Mesodermal cell (in vitro differentiated cells): ENCODE measurements around the gene GLI2. TPM values are rescaled to one million over a fixed set of nuclear protein-coding genes. Genes with fewer than 3 reads are reported as not detected.

Source experiments
- H3K27ac ChIP-seq: 2 replicates; pipeline ENCODE4 v1.7.0; 2013; ENCODE audit warnings: mild to moderate bottlenecking, low read depth, low read length, moderate library complexity; ENCODE audit not compliant: severe bottlenecking
- H3K36me3 ChIP-seq: 2 replicates; pipeline ENCODE4 v1.7.1; 2013; ENCODE audit warnings: mild to moderate bottlenecking, low read length, moderate library complexity; ENCODE audit not compliant: control insufficient read depth, insufficient read depth
- H3K4me1 ChIP-seq: one replicate; pipeline ENCODE4 v1.7.1; 2013; ENCODE audit warnings: mild to moderate bottlenecking, low read length; ENCODE audit not compliant: insufficient read depth, control insufficient read depth, poor library complexity, severe bottlenecking
- H3K4me3 ChIP-seq: 2 replicates; pipeline ENCODE4 v1.7.0; 2013; ENCODE audit warnings: low read length, control low read depth, mild to moderate bottlenecking; ENCODE audit not compliant: insufficient read depth, poor library complexity, severe bottlenecking; ENCODE audit errors: extremely low read depth
- H3K9me3 ChIP-seq: 2 replicates; pipeline ENCODE4 v1.7.1; 2013; ENCODE audit warnings: mild to moderate bottlenecking, low read length, moderate library complexity; ENCODE audit not compliant: control insufficient read depth
- WGBS, 2 experiments: methylation state at CpG; one replicate each; pipeline ENCODE4 v1.1.5; 2013; ENCODE audit warnings: missing lambda C conversion rate in 2 of 2; ENCODE audit not compliant: insufficient coverage in 2 of 2; 5-methylcytosine and 5-hydroxymethylcytosine counted together
- polyA plus RNA-seq, 2 experiments: library from polyadenylated mRNA; stranded (reverse); fragments of 50-300 nt; gene quantifications; one replicate each; pipeline ENCODE4 v1.2.3, GENCODE V29; 2013

The GLI2 gene
- 20.8 TPM for polyA plus RNA-seq (2013, experiment 1 of 2)
- 16.2 TPM for polyA plus RNA-seq (2013, experiment 2 of 2)

DNA sequence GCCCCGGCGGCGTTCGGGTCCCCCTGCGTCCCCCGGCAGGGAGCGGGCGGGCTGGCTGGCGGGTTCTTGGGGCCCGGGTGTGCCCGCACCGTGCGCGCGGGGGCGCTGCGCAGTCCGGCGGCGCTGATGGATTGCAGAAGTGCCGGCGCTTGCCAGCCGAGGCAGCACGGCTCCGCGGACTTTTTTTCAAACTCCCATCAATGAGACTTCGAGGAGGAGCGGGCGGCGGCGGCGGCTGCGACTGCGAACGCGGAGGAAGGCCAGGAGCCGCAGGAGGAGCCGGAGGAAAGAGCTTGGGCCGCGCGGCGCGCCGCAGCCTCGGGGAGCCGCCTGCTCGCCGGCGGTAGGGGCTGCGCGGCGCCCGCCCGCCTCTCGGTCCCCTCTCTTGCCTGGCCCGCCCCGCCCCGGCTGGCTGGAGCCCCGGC, at the start of gene GLI2:
Gene GLI2, plus strand, starts transcription at position 123 of the 425 bp plus-strand sequence. CDS start 61,453 bp downstream, outside the sequence.
- H3K4me3 ChIP-seq: peak within 1 kb of the TSS; percentile 93

DNA sequence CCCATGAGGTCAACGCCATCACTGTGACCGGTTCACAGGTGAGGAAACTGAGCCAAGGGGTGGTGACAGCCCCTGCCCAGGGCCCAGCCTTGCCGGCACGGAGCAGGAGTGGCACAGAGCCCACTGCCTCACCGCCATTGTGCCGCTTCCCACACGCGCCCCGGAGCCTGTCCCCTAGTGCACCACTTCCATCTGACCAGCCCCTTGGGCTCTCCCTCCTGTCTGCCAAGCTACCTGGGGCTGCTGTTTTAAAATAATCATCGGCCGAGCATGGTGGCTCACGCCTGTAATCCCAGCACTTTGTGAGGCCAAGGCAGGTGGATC, 49.7 kb upstream of the GLI2 start:
- WGBS, 2 experiments: 78 to 90% methylated on average over 10 to 12 of the region's 12 CpGs
- H3K27ac ChIP-seq: no peak overlapping the region
- no peaks in the 10 kb centered on the region for H3K36me3 ChIP-seq
- H3K4me1 ChIP-seq: peaks cover 7% of the 10 kb centered on the region
- no peaks in the 10 kb centered on the region for H3K9me3 ChIP-seq
- H3K4me3 ChIP-seq: no peak overlapping the region

More for the DNA sequence above, at the start of gene GLI2:
- peaks cover 5% of the 10 kb centered on the region for H3K36me3 ChIP-seq
- 0% methylated on average over 40 to 43 of the region's 59 CpGs for WGBS, 2 experiments
- no peaks in the 10 kb centered on the region for H3K9me3 ChIP-seq
- H3K27ac ChIP-seq: peak within 1 kb of the TSS; percentile 86
- peaks cover 51% of the 10 kb centered on the region for H3K4me1 ChIP-seq

DNA sequence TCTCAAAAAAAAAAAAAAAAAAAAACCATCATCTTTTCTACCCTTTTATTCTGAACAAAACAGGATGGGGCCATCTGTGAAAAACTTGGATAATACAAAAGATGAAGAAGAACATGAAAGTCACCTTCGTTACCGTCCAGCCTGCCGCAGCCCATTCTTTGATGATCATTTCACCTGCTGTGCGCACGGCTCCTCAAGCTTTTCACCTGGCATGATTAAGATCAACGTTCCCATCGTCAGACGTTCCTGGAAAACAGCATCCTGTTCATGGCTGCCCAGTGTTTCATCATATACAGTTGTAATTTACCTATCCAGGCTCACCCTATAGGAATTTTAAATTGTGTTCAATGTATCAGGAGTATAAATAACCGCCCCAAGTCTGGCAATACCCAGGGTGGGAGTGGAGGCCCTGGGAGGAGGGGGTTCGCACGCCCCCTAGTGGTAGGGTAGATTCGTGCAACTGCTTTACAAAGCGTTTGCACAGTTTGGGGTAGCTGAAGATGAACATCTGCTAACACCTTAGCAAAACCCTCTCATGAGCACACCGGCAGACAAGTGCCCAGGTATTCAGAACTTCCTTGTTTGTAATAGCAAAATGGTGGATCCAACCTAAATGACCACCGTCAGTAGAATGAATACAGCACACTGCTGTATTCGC, 49.0 kb upstream of the GLI2 start:
- no peak overlapping the region for H3K4me3 ChIP-seq
- H3K4me1 ChIP-seq: peaks cover 7% of the 10 kb centered on the region
- no peak overlapping the region for H3K27ac ChIP-seq
- H3K36me3 ChIP-seq: no peaks in the 10 kb centered on the region
- no peaks in the 10 kb centered on the region for H3K9me3 ChIP-seq
- 92% methylated on average over 12 to 13 of the region's 16 CpGs for WGBS, 2 experiments

DNA sequence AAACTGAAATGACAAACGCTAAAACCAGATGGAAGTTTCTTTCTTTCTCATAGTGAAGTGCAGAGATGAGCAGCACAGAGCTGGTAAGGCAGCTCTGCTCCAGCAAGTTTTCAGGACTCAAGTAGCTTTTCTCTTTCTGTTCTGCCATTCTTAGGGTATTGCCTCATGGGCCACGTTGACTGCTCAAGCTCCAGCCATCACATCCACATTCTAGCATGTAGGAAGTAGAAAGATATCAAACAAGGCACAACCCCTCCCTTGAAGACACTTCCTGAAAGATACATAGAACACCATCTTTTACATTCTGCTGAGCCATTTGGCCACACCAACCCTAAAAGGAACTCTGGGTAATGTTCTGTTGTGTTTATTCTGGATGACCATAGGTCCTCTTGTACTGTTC, 48.5 kb upstream of the GLI2 start:
- Histone ChIP-seq H3K4me3 (no peak overlapping the region), H3K9me3 (no peaks in the 10 kb centered on the region), H3K27ac (no peak overlapping the region), H3K36me3 (no peaks in the 10 kb centered on the region), H3K4me1 (peaks cover 9% of the 10 kb centered on the region)
- WGBS, 2 experiments: 73 to 78% methylated on average over 1 of the region's 2 CpGs

DNA sequence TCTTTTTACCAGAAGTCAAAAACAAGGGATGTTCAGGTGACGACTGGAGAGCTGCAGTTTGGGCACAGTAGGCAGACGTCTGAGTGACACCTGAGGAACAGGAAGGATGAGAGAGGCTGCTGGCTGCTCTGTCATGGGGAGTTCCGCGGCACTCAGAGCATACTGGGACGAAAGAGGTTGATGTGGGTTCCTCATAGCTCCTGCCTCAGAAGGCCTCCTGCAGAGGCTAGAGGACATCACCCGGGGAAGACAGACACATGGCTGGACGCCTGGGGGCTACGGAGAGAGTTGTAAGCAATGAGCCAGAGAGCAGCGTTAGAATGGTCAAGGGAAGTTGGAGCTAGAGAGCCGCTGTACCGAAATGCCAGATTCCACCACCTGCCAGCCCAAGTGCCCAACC, 45.1 kb upstream of the GLI2 start:
- Histone ChIP-seq H3K4me1 (peaks cover 16% of the 10 kb centered on the region), H3K36me3 (no peaks in the 10 kb centered on the region), H3K4me3 (no peak overlapping the region), H3K9me3 (no peaks in the 10 kb centered on the region), H3K27ac (no peak overlapping the region)
- WGBS, 2 experiments: 83 to 91% methylated on average over 10 to 11 of the region's 11 CpGs

DNA sequence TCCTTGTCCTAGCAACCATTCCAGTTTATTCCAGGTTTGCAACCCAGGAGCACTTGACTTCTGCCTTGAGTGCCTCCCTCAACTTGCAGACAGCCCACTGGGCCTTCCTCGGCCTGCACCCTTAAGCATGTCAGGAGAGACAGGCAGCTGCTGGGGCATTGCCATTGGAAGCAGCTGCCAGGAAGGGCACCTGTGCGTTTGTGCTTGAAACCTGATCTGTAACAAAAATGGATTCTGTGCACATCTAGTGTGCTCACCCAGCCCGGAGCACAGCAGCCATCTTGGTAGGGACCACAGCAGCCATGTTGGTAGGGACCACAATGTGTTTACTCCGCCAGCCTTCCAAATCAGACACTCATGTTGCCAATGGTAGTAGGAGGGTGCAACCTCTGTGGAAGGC, 44.3 kb upstream of the GLI2 start:
- Histone ChIP-seq H3K9me3 (no peaks in the 10 kb centered on the region), H3K4me3 (no peak overlapping the region), H3K27ac (no peak overlapping the region), H3K4me1 (peaks cover 22% of the 10 kb centered on the region), H3K36me3 (no peaks in the 10 kb centered on the region)
- WGBS, 2 experiments: 95% methylated on average over 3 to 4 of the region's 4 CpGs

DNA sequence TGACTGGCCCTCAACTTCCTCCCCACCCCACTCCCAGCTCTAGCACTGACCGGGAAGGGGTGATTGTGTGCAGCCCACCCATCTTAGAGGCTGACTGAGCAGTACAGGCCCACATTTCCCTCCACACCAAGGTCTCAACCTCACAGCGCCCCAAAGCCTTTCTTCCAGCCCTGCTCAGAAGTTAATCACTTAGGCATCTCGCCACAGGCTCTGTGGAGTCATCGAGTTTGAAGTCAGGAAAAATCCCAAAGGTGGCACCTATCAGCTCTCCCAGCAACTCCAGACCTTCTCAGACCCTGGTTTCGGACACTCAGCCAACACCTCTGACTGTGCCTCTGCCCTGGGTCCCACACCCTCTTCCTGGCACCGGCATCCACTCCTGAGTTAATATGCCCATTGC, 43.0 kb upstream of the GLI2 start:
- WGBS, 2 experiments: 92 to 99% methylated on average over 4 to 6 of the region's 6 CpGs
- peaks cover 22% of the 10 kb centered on the region for H3K4me1 ChIP-seq
- H3K4me3 ChIP-seq: no peak overlapping the region
- no peaks in the 10 kb centered on the region for H3K9me3 ChIP-seq
- H3K27ac ChIP-seq: peak overlapping the region; percentile 69
- H3K36me3 ChIP-seq: no peaks in the 10 kb centered on the region

DNA sequence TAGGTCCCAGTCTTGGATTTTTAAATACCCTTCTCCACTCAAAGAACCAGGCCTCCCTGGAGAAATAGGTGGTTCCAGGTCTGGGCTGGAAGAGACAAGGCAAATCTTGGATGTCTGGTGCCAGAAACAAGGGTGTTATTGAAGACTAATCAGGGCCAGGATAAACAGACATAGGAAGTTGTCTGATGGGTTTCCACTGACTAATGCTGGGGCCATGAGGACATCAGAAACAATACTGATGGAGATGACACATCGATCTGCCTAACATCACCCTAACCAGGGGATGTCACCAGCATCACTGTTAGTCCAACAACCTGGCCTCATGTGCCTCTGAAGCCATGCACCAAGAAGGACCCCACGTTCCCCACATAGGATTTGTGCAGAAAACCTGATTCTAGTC, 42.5 kb upstream of the GLI2 start:
- Histone ChIP-seq H3K9me3 (no peaks in the 10 kb centered on the region), H3K4me3 (no peak overlapping the region), H3K36me3 (no peaks in the 10 kb centered on the region), H3K27ac (peak overlapping the region; percentile 69), H3K4me1 (peaks cover 22% of the 10 kb centered on the region)
- 90 to 93% methylated on average over 2 of the region's 2 CpGs for WGBS, 2 experiments

DNA sequence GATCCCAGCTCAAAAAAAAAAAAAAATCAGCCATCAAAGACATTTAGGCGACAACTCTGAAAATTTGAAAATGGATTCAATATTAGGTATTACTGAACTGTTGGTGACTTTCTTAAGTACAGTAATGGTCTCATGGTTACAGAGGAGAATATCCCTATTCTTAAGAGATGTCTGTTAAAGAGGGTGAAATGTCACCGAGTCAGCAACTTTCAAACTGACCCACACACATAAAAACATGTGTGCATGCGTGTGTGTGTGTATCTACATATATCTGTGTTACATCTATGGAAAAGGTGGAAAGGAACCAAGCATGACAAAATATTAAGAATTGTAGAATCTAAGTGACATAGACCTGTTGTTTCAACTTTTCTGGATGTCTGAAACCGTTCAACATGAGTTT, 41.6 kb upstream of the GLI2 start:
- no peaks in the 10 kb centered on the region for H3K36me3 ChIP-seq
- WGBS, 2 experiments: 100% methylated on average over 2 of the region's 4 CpGs; no CpG with 5 or more reads in 1 of the 2 experiments
- H3K27ac ChIP-seq: no peak overlapping the region
- H3K4me1 ChIP-seq: peaks cover 22% of the 10 kb centered on the region
- no peaks in the 10 kb centered on the region for H3K9me3 ChIP-seq
- H3K4me3 ChIP-seq: no peak overlapping the region

DNA sequence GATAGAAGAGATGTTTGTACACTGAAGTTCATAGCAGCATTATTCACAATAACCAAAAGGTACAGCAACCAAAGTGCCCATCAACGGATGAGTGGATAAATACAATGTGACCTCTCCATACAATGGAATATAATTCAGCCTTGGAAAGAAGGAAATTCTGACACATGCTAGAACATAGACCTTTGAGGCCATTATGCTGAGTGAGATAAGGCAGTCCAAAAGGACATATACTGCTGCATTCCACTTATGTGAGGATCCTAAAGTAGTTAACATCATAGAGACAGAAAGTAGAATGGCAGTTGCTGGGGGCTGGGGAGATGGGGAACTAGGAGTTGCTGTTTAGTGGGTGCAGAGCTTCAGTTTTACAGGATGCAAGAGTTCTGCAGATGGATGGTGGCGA, 38.2 kb upstream of the GLI2 start:
- 92 to 100% methylated on average over 1 of the region's 2 CpGs for WGBS, 2 experiments
- Histone ChIP-seq H3K36me3 (no peaks in the 10 kb centered on the region), H3K4me3 (no peak overlapping the region), H3K27ac (no peak overlapping the region), H3K9me3 (no peaks in the 10 kb centered on the region), H3K4me1 (peaks cover 26% of the 10 kb centered on the region)

DNA sequence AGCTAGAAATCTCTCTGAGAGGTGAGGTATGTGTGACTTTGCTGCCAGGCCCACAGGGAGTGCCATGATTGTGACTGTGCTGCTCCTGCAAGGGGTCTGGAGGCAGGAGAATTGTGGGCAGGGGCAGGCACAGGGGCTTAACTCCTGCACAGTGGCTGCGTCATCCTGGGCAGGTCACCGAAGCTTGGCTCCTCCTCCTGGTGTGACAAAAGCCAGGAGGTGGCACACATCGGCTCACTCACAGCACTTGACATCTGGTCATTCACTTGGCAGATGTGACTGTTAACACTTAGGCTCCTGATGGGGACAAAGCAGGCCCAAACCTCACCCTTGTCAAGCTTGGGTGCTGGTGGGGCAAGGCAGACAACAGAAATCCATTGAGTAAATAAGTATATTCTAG, 36.4 kb upstream of the GLI2 start:
- H3K27ac ChIP-seq: no peak overlapping the region
- H3K36me3 ChIP-seq: no peaks in the 10 kb centered on the region
- 61 to 80% methylated on average over 3 of the region's 3 CpGs for WGBS, 2 experiments
- no peaks in the 10 kb centered on the region for H3K9me3 ChIP-seq
- no peak overlapping the region for H3K4me3 ChIP-seq
- peaks cover 35% of the 10 kb centered on the region for H3K4me1 ChIP-seq
